NCI-H1105 (cell line): ENCODE measurements around the gene MS4A4A.

Source experiments
- DNase-seq: peaks from one replicate; lab custom pipeline; 2025; lab: John Stamatoyannopoulos, UW

MS4A4A gene

DNA sequence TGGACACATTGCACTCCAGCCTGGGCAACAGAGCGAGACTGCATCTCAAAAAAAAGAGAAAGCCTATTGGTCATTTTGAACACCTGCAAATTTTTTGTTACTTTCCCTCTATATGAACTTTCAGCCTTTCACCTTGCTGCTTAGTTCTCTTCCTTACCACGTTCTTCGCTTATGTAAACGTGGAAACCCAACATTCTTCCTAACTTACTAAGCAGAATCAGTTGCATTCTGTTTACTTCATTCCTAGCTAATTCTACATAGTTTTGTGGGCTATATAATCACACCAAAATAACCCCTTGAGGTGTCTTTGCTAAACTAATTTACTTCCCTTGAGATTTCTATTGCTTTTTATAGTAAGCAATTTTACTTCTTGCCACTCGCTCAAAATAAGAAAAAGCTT, 23.2 kb downstream of the MS4A4A start:
- no peak for DNase-seq

DNA sequence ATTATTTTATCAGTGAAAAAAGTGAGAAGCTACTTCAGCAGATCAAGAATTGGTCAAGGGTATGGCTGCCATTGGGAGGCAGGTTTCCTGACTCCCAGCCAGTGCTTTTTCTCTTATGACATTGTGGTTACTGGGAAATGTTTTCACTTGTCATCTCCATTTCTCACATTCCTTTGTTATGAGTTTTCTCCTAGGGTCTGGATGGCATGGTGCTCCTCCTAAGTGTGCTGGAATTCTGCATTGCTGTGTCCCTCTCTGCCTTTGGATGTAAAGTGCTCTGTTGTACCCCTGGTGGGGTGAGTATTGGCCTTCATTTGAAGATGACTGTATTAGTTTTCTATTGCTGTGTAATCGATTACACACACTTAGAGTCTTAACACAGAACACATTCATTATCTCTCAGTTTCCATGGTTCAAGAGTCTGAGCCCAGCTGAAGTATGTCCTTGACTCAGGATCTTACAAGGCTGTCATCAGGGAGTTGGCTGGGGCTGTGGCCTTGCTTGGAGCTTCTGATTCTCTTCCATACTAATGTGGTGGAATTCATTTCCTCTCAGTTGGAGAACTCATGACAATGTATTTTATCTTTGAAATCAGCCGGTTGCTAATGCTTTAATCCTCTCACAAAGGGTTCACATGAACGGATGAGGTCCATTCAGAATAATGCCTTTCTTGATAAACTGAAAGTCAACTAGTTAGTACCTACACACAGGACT, 25.6 kb downstream of the MS4A4A start:
- no peak for DNase-seq

DNA sequence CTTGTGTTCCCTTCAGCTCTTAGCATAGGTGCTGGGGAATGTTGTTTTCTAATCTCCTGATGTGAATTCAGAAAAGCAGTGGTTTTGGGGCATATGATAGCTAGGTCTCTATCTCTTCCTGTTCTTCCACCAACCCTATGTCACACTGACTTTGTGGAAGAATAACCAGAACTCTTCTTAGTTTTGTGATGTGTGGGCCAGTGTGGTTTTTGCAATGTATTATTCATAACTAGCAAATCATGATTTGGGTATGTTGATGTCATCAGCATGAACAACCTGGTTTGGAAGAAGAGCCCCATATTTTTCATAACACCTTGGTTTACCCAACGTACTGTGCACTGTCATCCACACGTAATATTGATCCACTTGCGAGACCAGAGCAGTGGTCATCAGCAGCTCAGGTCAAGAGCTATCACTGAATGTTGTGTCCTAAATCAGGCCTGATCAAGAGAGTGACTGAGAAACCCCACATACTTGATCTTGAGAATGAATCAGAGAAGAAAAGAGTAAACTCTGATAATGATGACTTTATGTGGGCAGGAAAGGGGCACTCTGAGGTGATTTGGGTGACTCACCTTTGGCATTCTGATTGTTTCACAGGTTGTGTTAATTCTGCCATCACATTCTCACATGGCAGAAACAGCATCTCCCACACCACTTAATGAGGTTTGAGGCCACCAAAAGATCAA, 27.2 kb downstream of the MS4A4A start:
- no peak for DNase-seq

DNA sequence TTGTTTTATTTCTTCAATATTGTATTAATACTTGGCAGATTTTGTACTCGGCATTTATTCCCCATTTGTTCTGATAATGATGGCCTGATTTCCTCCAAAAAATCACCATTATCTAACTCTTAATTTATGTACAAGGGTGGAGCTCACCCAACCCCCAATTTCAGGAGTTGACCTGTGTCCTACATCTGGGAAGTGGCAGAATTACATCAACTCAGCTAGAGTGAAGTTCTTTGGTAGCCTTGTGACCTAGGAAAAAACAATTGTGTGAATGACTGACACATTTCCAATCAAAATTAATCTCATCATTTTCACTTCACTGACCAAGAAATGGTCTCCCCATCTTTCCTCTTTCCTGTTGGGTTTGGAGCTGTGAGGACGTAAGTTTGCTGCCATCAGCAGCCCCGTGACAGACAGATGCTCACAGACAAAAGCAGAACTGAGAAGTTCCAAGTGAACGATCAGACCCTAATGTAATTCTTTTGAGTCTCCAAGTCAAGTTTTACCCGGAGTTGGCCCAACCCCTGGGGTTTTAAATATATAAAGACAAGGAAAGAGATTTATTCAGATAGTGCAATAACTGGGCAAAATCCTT, 30.0 kb downstream of the MS4A4A start:
- no peak for DNase-seq

DNA sequence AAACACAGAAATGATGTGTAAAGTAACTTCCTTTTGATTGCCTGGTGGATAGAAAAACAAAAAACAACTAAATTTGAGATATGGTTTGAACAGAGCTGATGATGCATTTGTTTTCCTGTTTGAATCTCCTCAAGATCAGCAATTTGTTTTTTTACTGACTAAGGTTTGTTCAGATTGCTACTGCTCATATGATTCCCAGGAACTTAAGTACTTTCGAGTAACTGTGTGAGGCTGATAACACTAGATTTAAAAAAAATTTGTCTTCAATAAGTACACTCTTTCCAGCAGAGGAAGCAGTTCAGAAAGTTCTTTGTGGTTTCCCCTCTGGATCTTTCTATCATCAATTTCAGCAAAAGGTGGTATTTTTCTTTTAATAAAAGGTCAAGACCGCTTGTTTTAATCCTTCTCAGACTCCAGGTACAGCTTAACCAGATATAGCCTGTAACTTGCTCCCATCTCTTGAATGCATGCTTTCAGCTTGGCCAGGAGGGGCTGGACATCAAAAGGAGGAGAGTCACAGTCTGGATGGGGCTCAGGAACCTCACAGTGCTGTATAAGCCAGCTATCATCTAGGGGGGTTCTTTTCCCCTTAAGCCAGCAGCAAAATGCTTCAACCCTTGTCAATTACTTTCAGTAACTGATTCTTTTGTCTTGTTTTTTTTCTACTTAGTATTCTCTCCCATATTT, 34.3 kb downstream of the MS4A4A start:
- no peak for DNase-seq

DNA sequence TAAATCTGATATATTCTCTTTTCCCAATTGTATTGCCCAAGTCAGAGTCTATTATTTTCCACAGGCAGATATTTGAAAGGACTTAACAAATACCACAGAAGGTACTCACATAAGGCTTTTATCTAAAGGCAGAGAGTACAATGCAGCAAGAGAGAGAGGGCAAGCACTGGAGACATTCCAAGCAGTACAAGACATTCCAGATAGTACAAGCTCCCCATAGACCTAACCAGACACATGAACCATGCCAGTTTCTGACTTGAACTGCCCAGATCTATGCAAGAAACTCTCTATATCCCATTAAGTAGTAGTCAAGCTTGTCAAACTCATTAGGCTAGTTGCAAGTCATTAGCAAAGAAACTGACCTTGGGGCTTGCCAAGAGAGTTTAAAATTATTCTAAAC, 35.4 kb downstream of the MS4A4A start:
- no peak for DNase-seq

DNA sequence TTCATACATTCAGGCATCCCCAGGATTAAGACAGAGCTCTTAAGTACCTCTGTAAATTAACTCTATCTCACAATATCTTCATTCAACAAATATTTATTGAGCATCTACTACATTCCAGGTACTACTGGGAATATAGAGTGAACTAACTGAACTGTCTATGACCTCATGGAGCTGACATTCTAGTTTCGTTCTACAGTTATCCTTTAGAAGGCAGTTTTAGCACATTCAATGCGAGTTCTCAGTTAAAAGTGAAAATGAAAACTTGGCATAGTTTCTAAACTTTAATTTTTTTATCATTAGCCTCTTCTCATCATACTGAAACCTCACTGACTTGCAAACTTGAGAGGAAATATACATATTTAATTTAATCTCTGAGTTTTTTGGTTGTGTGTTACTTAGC, 35.9 kb downstream of the MS4A4A start:
- DNase-seq, result no peak

DNA sequence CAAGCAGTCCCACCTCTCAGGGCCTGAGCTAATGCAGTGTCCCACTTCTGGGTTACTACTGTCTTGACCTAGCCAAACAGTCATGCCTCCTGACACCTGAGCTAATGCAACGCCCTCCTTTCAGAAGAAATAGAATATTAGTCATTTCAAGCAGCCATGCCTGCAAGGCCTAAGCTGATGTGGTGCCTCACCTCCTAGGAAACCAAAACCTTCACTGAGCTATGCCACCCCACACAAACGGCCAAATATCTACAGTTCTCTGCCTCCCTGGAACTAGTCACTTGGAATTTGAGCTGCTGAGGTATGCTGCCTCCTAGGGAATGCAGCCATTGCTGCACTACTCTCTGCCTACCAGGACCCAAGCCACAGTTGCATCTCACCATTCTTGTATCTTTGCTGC, 38.3 kb downstream of the MS4A4A start:
- DNase-seq, result no peak

DNA sequence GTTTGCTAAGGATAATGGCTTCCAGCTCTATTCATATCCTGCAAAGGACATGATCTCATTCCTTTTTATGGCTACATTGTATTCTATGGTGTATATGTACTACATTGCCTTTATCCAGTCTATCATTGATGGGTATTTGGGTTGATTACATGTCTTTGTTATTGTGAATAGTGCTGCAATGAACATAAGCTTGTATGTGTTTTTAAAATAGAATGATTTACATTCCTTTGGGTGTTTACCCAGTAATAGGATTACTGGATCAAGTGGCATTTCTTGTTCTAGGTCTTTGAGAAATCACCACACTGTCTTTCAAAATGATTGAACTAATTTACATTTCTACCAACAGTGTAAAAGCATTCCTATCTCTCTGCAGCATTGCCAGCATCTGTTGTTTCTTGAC, 40.6 kb downstream of the MS4A4A start:
- DNase-seq, result no peak

DNA sequence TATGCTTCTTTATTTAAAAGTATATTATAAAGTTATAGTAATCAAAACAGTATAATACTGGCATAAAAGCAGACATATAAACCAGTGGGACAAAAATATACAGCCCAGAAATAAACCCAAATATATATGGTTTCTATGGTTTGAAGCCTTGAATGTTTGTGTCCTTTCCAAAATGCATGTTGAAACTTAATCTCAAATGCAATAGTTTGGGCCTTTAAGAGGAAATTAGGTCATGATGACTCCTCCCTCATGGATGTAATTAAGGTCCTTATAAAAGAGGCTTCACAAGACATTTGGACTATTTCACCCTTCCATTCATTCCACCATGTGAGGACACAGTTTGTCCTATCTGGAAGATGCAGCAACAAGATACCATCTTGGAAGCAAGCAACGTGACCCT, 46.5 kb downstream of the MS4A4A start, which contains the start of gene MS4A6E:
MS4A6E (plus strand) TSS at position 301 of the 400 bp plus-strand sequence. CDS start 7,641 bp downstream, outside the sequence.
- no peak for DNase-seq

DNA sequence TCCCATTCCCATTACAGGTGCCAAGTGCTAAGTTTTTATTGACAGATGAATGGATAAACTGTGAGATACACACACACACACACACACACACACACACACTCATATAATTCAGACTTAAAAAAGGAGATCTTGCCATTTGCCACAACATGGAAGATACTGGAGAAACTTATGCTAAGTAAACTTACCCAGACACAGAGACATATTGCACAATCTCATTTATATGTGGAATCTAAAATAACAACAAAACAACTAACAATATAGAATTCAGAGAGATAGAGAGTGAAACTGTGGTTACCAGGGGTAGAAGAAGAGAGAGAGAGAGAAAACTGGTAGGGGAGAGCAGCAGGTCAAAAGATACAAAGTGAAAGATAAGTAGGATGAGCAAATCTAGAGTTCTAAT, 48.0 kb downstream of the MS4A4A start:
- DNase-seq, result no peak

DNA sequence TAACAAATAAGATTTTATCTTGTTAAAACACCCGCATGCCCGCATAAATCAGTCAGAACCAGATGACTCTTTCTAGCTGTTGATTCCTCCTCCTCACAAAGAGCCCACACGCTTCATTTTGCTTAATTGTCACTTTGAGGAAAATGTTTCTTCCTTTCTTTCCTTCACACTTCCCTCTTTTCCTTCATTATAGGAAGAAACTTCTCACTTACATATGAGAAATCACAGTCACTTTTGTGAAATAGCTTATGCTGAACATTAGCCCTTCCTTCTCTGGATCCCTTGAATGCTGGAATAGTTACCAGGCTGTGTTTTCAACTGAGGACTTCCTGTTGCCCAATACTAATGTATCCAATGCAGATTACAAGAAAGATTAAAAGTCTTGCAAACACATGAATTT, 52.4 kb downstream of the MS4A4A start:
- DNase-seq, result no peak

DNA sequence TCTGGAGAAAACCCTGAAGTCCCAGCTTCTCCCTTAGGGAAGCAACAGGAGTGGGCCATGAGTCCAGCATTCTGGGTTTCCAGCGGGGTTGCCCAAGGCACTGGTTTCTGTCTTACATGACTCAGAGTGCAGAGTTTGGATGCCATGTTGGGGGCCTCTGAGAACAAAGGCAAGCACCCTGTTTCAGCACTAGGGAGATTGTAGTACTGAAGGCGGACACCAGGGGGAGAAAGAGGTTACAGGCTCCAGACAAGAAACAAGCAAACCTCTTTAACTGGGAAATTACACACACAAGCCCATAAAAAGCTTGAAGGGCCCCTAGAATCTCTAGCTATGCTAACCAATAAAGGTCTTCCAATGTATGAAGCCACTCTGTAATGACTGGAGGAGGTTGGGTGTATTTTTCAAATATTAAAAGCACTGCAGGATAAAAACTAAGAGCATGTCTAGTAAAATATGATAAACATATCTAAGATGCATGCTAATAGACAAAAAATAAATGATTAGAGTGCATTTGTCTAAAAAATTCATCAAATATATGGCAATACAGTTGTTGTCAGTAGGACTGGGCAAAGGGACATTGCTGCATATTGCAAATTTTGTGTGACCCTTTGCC, 53.6 kb downstream of the MS4A4A start:
- peak; percentile 46 for DNase-seq

DNA sequence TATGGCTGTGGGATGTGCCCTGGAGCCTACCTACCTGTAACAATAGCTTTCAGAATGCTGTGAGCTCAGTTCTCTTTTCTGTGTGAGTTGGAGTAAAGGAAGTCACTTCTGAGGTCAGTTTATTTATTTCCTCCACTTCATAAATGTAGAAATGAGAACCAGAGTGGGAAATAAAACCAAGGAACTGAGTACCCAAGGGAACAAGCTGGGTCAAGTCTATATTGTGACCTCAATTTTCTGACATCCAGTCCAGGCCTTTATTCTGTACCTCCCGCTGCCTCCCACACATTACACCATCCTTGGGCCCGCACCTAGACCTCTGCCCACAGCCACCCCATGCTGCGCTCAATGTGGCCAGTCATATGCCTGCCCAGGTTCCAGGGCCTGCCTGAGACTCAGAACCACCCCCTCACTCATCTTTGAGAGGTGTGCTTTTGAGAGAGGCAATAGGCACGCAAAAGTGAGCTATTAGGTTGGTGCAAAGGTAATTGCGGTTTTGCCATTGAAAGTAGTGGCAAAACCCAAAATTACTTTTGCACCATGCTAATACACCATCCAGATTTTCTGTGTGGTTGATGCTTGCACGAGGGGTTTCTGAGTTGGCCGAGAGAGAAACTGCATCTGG, 56.4 kb downstream of the MS4A4A start:
- DNase-seq, result no peak

DNA sequence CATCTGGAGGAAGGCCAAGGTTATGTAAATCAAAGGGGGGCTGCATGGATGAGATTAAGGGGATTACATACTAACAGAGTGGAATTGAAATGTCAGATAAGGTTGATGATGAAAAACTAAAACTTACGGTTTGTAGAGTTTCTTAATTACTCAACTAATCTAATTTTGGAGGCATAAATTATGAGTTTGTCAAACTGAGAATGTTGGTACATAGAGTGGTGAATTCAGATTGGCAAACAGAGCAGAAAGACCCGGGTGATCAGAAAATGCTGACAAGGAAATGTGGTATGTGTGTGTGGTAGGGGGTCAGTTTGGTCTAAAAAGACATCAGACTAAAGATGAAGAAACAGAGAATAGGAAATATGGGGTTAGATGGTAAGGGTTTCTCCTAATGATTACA, 57.6 kb downstream of the MS4A4A start:
- DNase-seq, result no peak

DNA sequence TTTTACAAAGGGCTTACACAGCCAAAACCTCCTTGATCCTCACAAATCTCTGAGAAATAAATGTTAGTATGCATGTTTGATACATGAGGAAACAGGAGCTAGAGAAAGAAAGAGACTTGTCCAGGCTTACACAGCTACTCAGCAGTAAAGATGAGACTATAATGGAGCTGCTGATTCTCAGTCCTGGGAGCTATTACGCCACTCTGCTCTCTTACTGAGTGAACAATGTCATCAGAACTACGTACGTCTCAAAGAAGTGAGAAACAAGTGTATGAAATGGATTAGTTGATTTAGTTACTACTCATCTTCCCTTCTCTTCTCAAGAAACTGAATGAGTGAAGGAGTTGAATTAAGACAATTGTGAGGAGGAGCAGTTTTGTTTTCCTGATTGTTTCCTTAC, 58.9 kb downstream of the MS4A4A start:
- DNase-seq, result no peak

DNA sequence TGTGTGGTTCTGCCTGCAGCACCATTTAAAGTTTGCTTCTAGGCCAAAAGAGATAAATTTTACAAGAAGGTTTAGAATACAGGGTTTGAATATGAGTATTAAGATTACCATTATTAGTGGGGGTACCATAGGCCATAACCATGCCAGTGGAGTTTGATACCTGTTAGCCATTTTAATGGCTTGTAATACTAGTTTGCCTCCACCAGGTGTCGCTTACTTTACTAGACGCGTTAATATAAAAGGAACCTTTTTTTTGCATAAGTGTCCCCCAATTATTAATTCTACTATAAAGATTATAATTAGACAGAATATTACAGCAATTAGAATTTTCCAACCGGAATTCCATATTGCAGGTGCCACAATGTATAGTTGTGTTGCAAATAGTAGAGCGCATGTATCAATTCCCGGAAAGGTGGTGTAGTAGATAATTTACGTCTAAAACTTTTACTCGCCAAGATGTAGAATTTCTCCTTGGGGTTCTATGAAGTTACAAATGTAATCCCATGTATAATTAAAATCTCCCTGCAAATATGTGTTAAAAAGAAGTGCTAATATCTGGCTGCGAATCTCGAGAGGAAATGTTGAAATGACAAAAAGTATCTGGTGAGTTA, 62.7 kb downstream of the MS4A4A start:
- no peak for DNase-seq

DNA sequence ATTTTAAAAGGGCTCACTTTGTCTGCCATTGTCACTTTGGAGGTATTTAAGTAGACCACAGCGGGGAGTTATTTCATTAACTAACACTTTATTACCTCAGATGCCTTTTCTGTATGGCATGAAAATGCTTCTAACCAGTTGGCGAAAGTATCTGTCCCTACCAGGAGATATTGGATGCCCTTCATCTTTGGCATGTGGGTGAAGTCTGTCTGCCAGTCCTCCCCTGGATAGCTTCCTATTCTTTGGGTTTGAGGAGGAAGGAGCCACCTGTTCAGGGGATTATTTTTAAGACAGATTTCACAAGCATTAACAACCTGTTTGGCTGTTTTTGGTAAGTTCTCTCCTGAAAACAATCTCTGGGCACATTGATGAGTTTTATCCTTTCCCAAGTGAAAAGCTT, 63.7 kb downstream of the MS4A4A start:
- no peak for DNase-seq

DNA sequence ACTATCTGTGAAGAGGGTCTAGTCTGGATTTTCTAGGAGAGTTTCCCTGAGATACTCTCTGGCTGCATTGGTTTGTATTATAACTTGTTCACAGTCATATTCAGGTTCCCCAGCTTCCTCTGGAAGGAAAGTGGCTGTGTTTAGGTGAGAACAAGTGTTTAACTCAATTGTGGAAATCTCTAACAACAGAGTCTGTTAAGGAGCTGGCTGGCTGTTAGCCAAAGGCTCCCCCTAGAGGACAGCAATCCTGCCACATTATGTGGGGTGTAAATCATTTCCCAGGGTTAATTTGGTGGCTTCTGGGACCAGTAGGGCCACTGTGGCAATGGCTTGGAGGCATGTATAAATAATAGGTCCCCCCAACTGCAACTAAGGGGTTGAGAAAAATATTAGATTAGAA, 65.0 kb downstream of the MS4A4A start:
- peak; percentile 4 for DNase-seq

DNA sequence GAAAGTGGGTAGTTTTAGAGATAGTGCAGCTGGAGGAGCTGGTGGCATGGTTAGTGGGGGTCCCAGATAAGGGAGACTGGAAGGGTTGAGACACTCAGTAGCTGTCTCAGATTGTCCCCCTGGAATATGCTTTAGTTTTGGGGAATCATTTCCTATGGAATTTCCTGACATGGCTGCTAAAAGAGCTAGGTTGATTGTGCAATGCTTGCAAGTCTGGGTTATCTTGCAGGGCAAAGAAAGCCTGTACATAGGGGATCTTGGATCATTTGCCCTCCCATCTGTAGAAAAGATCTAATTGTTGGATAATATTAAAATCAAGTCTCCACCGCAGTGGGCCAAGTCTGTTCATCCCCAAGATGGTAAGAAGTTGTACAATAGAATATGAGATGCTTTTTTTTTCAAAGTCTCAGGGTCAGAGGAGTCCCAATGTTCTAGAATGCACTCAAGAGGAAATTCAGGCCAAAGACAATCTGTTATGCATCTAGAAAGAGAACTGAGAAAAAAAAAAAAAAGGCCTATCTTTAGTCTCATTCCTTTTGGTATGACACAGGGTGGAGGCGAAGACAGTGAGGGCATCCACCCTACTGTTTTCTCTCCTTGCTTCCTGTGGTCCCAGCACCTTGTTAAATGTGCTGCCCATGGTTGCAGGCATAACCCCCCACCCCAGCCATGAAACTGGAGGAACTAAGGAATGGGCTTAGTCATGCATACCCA, 66.8 kb downstream of the MS4A4A start:
- no peak for DNase-seq

DNA sequence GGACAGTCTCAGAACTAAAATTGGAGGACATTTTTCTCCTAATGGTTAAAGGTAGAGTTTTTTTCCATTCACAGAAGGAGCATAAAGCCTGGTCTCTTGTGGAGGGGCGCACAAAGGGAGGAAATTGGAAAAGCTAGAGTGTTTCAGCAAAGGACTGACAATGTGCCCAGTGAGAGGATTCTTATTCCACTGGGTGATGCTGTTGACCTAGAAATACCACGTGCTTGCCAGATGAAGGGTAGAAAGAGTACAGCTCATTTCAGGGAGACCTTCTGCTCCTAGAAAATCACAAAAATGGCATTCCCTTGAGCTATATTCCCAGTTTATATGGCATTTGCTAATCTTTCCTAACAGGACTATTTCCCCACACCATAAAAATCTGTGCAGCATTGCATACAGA, 67.7 kb downstream of the MS4A4A start:
- no peak for DNase-seq
